ENCODE results near the gene MAMLD1.

Gene MAMLD1

GRCh38 chrX:150547375-150548115 is 184.4 kb downstream of the MAMLD1 start:
- DNase-seq (ENCODE audit: low read depth, low spot score): peak; percentile 37
- in situ Hi-C loops (cut with HindIII; ENCODE audit: low sequenced_read_pairs): no loop called here
- no peak for TF ChIP-seq CTCF (IDR thresholded peaks at IDR 0.05; ENCODE audit: low read depth, low read length)
- peak overlapping the region; percentile 18 for H3K4me3 ChIP-seq (ENCODE audit: low read depth, low read length)

- in situ Hi-C loops (cut with HindIII; ENCODE audit: low sequenced_read_pairs): no loop called here
- H3K4me3 ChIP-seq (ENCODE audit: low read depth, low read length): no peak overlapping the region
- DNase-seq (ENCODE audit: low read depth, low spot score): no peak
- TF ChIP-seq CTCF (IDR thresholded peaks at IDR 0.05; ENCODE audit: low read depth, low read length): no peak
Measured at GRCh38 chrX:150548251-150548650, 185.1 kb downstream of the MAMLD1 start.

- in situ Hi-C loops (cut with HindIII; ENCODE audit: low sequenced_read_pairs): no loop called here
- DNase-seq (ENCODE audit: low read depth, low spot score): peak; percentile 35
- H3K4me3 ChIP-seq (ENCODE audit: low read depth, low read length): no peak overlapping the region
- TF ChIP-seq CTCF (IDR thresholded peaks at IDR 0.05; ENCODE audit: low read depth, low read length): no peak
Measured at GRCh38 chrX:150548684-150549083, 185.6 kb downstream of the MAMLD1 start.

- no peak for DNase-seq (ENCODE audit: low read depth, low spot score)
- no peak for TF ChIP-seq CTCF (IDR thresholded peaks at IDR 0.05; ENCODE audit: low read depth, low read length)
- H3K4me3 ChIP-seq (ENCODE audit: low read depth, low read length): no peak overlapping the region
- in situ Hi-C loops (cut with HindIII; ENCODE audit: low sequenced_read_pairs): no loop called here
Measured at GRCh38 chrX:150551963-150552362, 188.8 kb downstream of the MAMLD1 start.

- H3K4me3 ChIP-seq (ENCODE audit: low read depth, low read length): no peak overlapping the region
- no peak for DNase-seq (ENCODE audit: low read depth, low spot score)
- no peak for TF ChIP-seq CTCF (IDR thresholded peaks at IDR 0.05; ENCODE audit: low read depth, low read length)
- in situ Hi-C loops (cut with HindIII; ENCODE audit: low sequenced_read_pairs): no loop called here
Measured at GRCh38 chrX:150558424-150558823, 195.3 kb downstream of the MAMLD1 start.
